SJSA1 (cell line): ENCODE results near the gene SYT8. TPM values are rescaled to one million over a fixed set of nuclear protein-coding genes. Genes with fewer than 3 reads are reported as not detected.

Experiments used
- DNase-seq, 2 experiments: peaks; one replicate each; pipeline ENCODE4 v3.0.0-alpha.2; 2015 to 2020; ENCODE audit warnings: low spot score in 2 of 2, low read depth in 1 of 2
- H3K27ac ChIP-seq: fragments of 250-450 bp; sonication (Bioruptor Pico); 2 replicates; pipeline ENCODE4 v1.5.1; 2020; ENCODE audit warnings: mild to moderate bottlenecking, moderate library complexity
- H3K27me3 ChIP-seq: fragments of 250-450 bp; sonication (Bioruptor Pico); replicated peaks from 2 replicates; pipeline ENCODE4 v1.5.1; 2020; ENCODE audit warnings: mild to moderate bottlenecking, moderate library complexity
- H3K36me3 ChIP-seq: fragments of 250-450 bp; sonication (Bioruptor Pico); 2 replicates; pipeline ENCODE4 v1.5.1; 2020; ENCODE audit warnings: mild to moderate bottlenecking
- H3K4me1 ChIP-seq: fragments of 250-450 bp; sonication (Bioruptor Pico); replicated peaks from 2 replicates; pipeline ENCODE4 v1.6.1; 2021; ENCODE audit warnings: mild to moderate bottlenecking
- H3K4me3 ChIP-seq: fragments of 250-450 bp; sonication (Bioruptor Pico); 2 replicates; pipeline ENCODE4 v1.5.1; 2020; ENCODE audit warnings: mild to moderate bottlenecking
- H3K9me3 ChIP-seq: fragments of 250-450 bp; sonication (Bioruptor Pico); replicated peaks from 2 replicates; pipeline ENCODE4 v1.5.1; 2020; ENCODE audit warnings: mild to moderate bottlenecking
- total RNA-seq: library from RNA; depleted of rRNA; stranded (reverse); fragments of >200 nt; shearing (Covaris generic); gene quantifications from 2 replicates; pipeline ENCODE4 v1.2.3, GENCODE V29; 2014

The SYT8 gene
- total RNA-seq, 1 experiment from 2014 or later: not detected

- no peak for DNase-seq
- Histone ChIP-seq H3K27ac (no peak overlapping the region), H3K27me3 (no peaks in the 10 kb centered on the region), H3K9me3 (no peaks in the 10 kb centered on the region), H3K4me1 (0 out of 2 replicates have a peak, but pooled peaks cover 3% of the 10 kb centered on the region), H3K4me3 (no peak overlapping the region), H3K36me3 (no peaks in the 10 kb centered on the region)
Observed at GRCh38 chr11:1876361-1877063, 41.7 kb downstream of the SYT8 start.

DNA sequence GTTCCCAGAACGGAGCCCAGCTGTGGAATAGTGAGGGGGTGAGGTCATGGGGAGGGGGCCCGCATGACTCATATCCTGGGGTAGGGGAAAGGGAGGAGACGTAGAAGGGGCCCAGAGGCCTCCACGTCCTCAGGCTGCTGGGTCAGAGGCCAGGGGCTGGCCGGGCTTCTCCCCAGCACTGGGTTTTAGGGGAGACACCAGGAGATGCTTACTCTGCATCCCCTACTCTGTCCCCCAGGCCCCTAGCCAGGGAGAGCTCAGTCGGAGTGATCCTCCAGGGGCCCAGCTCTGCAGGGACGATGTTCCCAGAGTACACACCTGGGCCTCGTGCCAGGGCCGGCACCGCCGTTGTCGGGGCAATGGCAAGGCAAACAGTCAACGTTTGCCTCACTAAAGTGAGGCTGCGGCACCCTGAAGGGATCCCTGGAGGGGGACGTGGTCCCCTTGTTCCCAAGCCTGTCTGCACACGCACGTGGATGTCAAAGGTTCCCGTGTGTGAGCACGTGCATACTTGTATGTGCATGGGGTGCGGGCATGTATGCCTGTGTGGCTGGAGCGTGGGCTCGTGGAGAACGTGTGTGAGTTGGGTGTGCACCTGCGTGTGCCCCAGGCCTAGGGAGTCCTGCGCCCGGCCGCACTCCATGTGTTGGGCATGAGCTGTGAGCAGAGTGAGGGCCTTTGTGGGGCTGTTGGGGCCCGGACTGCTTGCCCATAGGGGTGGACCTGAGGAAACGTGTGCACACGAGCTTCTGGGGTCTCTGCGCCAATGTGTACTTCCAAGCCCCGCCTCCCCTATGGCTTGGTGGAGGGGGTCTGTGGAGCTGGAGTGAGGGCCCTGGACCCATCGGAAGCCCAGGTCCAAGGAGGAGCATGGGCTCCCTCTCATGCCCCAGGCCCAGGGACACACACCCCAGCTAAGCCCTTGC, 42.7 kb downstream of the SYT8 start:
- Histone ChIP-seq H3K36me3 (no peaks in the 10 kb centered on the region), H3K27me3 (no peaks in the 10 kb centered on the region), H3K4me3 (no peak overlapping the region), H3K9me3 (no peaks in the 10 kb centered on the region), H3K27ac (no peak overlapping the region), H3K4me1 (0 out of 2 replicates have a peak, but pooled peaks cover 3% of the 10 kb centered on the region)
- DNase-seq: no peak

- Histone ChIP-seq H3K9me3 (no peaks in the 10 kb centered on the region), H3K4me1 (0 out of 2 replicates have a peak, but pooled peaks cover 3% of the 10 kb centered on the region), H3K27ac (no peak overlapping the region), H3K4me3 (no peak overlapping the region), H3K27me3 (no peaks in the 10 kb centered on the region), H3K36me3 (no peaks in the 10 kb centered on the region)
- no peak for DNase-seq
Observed at GRCh38 chr11:1878137-1879031, 43.6 kb downstream of the SYT8 start.

DNA sequence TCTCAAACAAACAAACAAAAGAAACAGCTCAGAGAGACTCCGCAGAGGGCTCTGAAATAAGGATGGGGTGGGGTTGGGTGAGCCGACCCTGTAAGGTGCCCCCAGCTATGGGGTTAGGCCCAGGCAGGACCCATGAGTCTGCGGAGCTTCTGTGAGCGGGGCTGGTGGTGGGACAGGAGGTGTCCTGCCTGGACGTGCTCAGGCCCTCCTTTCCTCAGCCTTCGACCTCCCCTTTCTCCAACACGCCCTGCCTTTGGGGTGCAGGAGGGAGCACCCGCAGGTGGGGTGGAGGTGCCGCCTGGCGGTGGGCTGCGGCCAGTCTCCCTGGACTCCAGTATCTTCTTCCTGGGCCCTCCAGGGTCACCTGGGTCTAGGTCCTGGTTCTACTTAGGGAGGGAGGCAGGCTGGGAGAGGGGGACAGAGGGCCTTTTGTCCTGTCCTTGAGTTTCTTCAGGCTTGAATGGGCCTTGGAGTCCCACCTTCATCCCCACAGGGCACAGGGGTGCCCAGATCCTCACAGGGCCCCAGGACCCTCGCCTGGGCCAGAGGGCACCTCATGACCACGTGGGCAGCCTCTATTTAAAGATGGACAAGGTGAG, 44.7 kb downstream of the SYT8 start:
- DNase-seq: no peak
- no peak overlapping the region for H3K27ac ChIP-seq
- H3K9me3 ChIP-seq: no peaks in the 10 kb centered on the region
- 0 out of 2 replicates have a peak, but pooled peaks cover 3% of the 10 kb centered on the region for H3K4me1 ChIP-seq
- H3K27me3 ChIP-seq: no peaks in the 10 kb centered on the region
- no peaks in the 10 kb centered on the region for H3K36me3 ChIP-seq
- no peak overlapping the region for H3K4me3 ChIP-seq

DNA sequence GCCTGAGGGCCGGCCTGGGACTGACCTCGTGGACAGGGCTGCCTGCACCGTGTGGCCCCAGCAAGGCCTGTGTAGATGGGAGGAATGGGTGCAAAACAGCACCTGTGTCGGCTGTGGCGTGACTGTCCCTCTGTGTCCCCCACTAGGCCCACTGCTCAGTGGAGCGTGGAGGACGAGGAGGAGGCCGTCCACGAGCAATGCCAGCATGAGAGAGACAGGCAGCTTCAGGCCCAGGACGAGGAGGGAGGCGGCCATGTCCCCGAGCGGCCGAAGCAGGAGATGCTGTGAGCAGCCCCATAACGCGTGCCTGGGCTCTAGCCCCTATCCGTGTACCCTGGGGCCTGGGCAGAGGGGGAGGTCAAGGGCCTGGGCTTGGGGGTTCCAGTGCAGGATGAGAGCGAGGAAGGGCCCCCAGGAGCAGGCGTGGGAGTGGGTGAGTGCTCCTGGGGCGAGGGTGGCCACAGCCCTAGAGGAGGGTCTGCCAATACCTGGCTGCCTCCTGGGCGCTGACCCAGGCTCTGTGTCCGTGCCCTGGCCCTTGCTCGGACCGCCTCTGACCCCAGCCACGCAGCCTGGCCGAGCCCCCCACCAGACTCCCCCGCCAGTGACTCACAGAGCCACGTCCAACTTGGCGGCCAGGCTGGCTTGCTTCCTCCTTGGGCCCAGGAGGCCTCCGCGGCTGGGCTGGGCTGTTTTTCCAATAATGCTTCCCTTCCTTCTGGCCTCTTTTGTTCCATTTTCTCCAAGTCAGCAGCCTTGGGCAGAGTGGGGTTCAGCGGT, 45.3 kb downstream of the SYT8 start:
- H3K27ac ChIP-seq: no peak overlapping the region
- DNase-seq: no peak
- H3K4me3 ChIP-seq: no peak overlapping the region
- H3K36me3 ChIP-seq: no peaks in the 10 kb centered on the region
- no peaks in the 10 kb centered on the region for H3K9me3 ChIP-seq
- H3K4me1 ChIP-seq: 0 out of 2 replicates have a peak, but pooled peaks cover 3% of the 10 kb centered on the region
- H3K27me3 ChIP-seq: no peaks in the 10 kb centered on the region

DNA sequence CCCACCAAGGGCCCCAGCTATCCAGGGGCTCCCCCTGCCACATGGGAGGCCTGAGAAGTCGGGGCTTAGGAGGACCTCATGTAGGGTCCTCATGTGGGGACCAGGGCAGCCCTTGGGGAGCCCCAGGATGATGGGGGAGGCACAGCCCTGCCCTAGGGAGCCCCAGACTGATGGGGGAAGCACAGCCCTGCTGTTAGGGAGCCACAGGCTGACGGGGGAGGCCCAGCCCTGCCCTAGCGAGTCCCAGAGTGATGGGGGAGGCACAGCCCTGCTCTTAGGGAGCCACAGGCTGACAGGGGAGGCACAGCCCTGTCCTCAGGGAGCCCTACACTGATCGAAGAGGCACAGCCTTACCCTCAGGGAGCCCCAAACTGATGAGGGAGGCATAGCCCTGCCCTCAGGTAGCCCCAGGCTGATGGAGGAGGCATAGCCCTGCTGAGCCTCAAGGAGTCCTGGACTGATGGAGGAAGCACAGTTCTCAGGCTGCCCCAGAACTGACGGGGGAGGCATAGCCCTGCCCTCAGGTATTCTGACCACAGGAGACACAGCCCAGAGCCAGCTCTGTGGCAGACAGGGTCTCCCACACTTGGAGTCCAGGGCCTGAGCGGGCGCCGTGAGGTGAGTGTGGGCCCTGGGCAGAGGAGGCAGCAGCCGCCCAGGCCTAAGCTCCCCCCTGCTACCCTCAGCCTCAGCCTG, 46.1 kb downstream of the SYT8 start:
- H3K4me3 ChIP-seq: no peak overlapping the region
- H3K9me3 ChIP-seq: no peaks in the 10 kb centered on the region
- H3K27me3 ChIP-seq: no peaks in the 10 kb centered on the region
- 0 out of 2 replicates have a peak, but pooled peaks cover 3% of the 10 kb centered on the region for H3K4me1 ChIP-seq
- no peaks in the 10 kb centered on the region for H3K36me3 ChIP-seq
- no peak overlapping the region for H3K27ac ChIP-seq
- no peak for DNase-seq

GRCh38 chr11:1881442-1882264, 46.9 kb downstream of the SYT8 start:
- no peak overlapping the region for H3K27ac ChIP-seq
- H3K4me1 ChIP-seq: 0 out of 2 replicates have a peak, but pooled peaks cover 1% of the 10 kb centered on the region
- peak in 1 of 2 experiments; percentile 39 for DNase-seq
- H3K36me3 ChIP-seq: no peaks in the 10 kb centered on the region
- no peaks in the 10 kb centered on the region for H3K9me3 ChIP-seq
- H3K27me3 ChIP-seq: no peaks in the 10 kb centered on the region
- H3K4me3 ChIP-seq: no peak overlapping the region

DNA sequence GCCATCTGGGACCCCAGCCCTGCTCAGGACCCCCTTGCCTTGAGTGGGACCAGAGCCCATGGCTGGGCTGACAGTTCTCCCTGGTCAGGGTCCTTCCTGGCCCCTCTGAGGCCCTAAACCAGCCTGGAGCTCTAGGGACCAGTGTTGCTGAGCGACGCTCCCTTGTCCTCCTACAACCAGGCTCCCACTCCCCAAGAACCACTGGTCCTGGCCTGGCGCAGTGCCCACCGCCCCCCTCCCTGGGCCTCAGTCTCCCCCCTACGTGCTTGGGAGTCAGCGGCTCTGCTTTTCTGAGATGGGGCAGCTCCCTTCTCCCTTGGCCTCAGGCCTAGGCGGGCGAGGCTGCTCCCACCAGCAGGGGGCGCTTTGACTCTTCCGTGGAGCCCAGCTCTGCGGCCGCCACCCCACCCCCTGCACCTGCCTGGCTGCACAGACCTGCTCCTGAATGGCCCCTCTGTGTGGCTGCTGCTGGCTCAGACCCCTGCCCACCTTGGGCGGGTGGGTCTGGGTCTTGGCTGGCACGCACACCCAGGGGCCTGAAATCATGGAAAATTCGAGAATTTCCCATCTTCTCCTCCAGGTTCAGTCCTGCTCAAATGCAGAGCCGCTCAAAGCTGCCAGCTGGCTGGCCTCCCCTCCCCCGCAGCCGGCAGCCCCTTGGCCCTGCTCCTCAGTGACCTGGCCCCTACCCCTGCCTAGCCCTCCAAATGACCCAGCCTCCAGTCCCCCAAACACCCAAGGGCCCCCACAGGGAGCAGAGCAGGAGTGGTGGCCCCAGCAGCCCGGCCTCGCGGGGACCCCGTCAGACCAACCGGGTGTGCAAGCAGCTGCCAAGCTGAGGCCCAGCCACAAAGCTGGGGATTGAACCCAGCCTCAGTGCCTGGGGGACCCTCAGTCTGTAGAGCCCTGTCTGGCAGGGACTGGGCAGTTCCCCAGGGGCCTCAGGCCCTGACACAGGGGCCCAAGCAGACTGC, 47.8 kb downstream of the SYT8 start:
- Histone ChIP-seq H3K9me3 (no peaks in the 10 kb centered on the region), H3K27ac (no peak overlapping the region), H3K27me3 (no peaks in the 10 kb centered on the region), H3K4me3 (no peak overlapping the region), H3K4me1 (no peaks in the 10 kb centered on the region), H3K36me3 (no peaks in the 10 kb centered on the region)
- peak; percentile 71 to 78 for DNase-seq

GRCh38 chr11:1883346-1884302, 48.8 kb downstream of the SYT8 start:
- Histone ChIP-seq H3K4me3 (no peak overlapping the region), H3K36me3 (no peaks in the 10 kb centered on the region), H3K9me3 (no peaks in the 10 kb centered on the region), H3K27ac (no peak overlapping the region), H3K4me1 (no peaks in the 10 kb centered on the region), H3K27me3 (0 out of 2 replicates have a peak, but pooled peaks cover under 1% of the 10 kb centered on the region)
- no peak for DNase-seq

DNA sequence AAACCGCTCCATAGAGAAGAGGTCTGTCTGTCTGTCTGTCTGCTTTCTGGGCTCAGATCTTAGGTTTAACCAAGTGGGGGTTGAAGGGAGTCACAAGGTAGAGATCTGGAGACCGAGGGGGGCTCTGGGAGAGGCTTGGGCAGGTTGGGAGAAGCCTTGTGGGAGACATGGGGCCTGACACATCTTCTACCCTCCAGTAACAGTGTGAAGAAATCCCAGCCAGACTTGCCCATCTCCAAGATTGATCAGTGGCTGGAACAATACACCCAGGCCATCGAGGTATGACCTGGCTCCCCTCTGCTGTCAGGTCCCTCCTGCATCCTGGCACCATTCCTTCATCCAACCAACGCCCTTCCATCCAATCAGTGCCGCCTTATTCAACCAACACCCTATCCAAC, 49.5 kb downstream of the SYT8 start:
- Histone ChIP-seq H3K27ac (no peak overlapping the region), H3K27me3 (0 out of 2 replicates have a peak, but pooled peaks cover 4% of the 10 kb centered on the region), H3K4me3 (no peak overlapping the region), H3K4me1 (no peaks in the 10 kb centered on the region), H3K9me3 (no peaks in the 10 kb centered on the region), H3K36me3 (no peaks in the 10 kb centered on the region)
- DNase-seq: no peak
